Right atrium auricular region (tissue), 2 donors: Measurements from ENCODE around the gene RPTOR. TPM values are rescaled to one million over a fixed set of nuclear protein-coding genes. Genes with fewer than 3 reads are reported as not detected.

Experiments
- DNase-seq: peaks from one replicate; pipeline ENCODE4 v3.0.0-alpha.2; 2019; ENCODE audit warnings: low spot score
- H3K27ac ChIP-seq, 2 donors: fragments of 200-600 bp; sonication (generic); 1 replicate in 1 of 2; 2 replicates in 1 of 2; pipeline ENCODE4 v1.5.1; 2016 to 2019
- H3K27me3 ChIP-seq, 2 donors: fragments of 200-600 bp; sonication (generic); one replicate each; pipeline versions ENCODE4 v1.5.1 to v1.6.0; 2017 to 2019
- H3K36me3 ChIP-seq: fragments of 200-600 bp; sonication (generic); one replicate; pipeline ENCODE4 v1.5.1; 2016
- H3K4me1 ChIP-seq, 2 donors: fragments of 200-600 bp; sonication (generic); one replicate each; pipeline versions ENCODE4 v1.5.1 to v1.6.0; 2017 to 2019
- H3K4me3 ChIP-seq, 2 donors: fragments of 200-600 bp; sonication (generic); 1 replicate in 1 of 2; 2 replicates in 1 of 2; pipeline ENCODE4 v1.5.1; 2017 to 2019; ENCODE audit warnings: mild to moderate bottlenecking in 1 of 2, moderate library complexity in 1 of 2
- H3K9me3 ChIP-seq, 2 donors: fragments of 200-600 bp; sonication (generic); one replicate each; pipeline ENCODE4 v1.5.1; 2019
- CTCF ChIP-seq, 2 donors: fragments of 200-600 bp; sonication (generic); IDR thresholded peaks; one replicate each; pipeline ENCODE4 v1.5.1; 2019; ENCODE audit warnings: antibody characterized with exemption in 2 of 2
- total RNA-seq, 2 donors: library from RNA; depleted of rRNA; stranded (reverse); fragments of >200 nt; gene quantifications; one replicate each; pipeline ENCODE4 v1.1.0, GENCODE V29; 2016

The RPTOR gene
- total RNA-seq, 2 donors from 2014 or later, result 19.9 to 22.6 TPM

- TF ChIP-seq CTCF (IDR thresholded peaks at IDR 0.05), result no peak
- Histone ChIP-seq H3K27me3 (no peaks in the 10 kb centered on the region), H3K4me3 (no peak overlapping the region), H3K4me1 (no peaks in the 10 kb centered on the region), H3K36me3 (no peaks in the 10 kb centered on the region), H3K9me3 (no peaks in the 10 kb centered on the region), H3K27ac (no peak overlapping the region)
- DNase-seq, result no peak
Observed at GRCh38 chr17:80561541-80562114, 17.0 kb downstream of the RPTOR start.

GRCh38 chr17:80564545-80564944, 19.9 kb downstream of the RPTOR start:
- Histone ChIP-seq H3K27ac (no peak overlapping the region), H3K4me3 (no peak overlapping the region), H3K4me1 (no peaks in the 10 kb centered on the region), H3K27me3 (no peaks in the 10 kb centered on the region), H3K9me3 (no peaks in the 10 kb centered on the region), H3K36me3 (no peaks in the 10 kb centered on the region)
- DNase-seq, result no peak
- TF ChIP-seq CTCF (IDR thresholded peaks at IDR 0.05), result no peak

GRCh38 chr17:80565343-80566053, 20.9 kb downstream of the RPTOR start:
- H3K27ac ChIP-seq, result no peak overlapping the region
- H3K4me3 ChIP-seq, result no peak overlapping the region
- H3K27me3 ChIP-seq, result no peaks in the 10 kb centered on the region
- H3K36me3 ChIP-seq, result no peaks in the 10 kb centered on the region
- no peaks in the 10 kb centered on the region for H3K4me1 ChIP-seq
- DNase-seq, result no peak
- TF ChIP-seq CTCF (IDR thresholded peaks at IDR 0.05), result no peak
- H3K9me3 ChIP-seq, result no peaks in the 10 kb centered on the region

- no peaks in the 10 kb centered on the region for H3K36me3 ChIP-seq
- no peaks in the 10 kb centered on the region for H3K9me3 ChIP-seq
- no peak for DNase-seq
- no peak for TF ChIP-seq CTCF (IDR thresholded peaks at IDR 0.05)
- no peaks in the 10 kb centered on the region for H3K4me1 ChIP-seq
- H3K27ac ChIP-seq, result no peak overlapping the region
- H3K4me3 ChIP-seq, result no peak overlapping the region
- no peaks in the 10 kb centered on the region for H3K27me3 ChIP-seq
Observed at GRCh38 chr17:80566054-80566400, 21.4 kb downstream of the RPTOR start.

GRCh38 chr17:80568246-80568645, 23.6 kb downstream of the RPTOR start:
- Histone ChIP-seq H3K27me3 (no peaks in the 10 kb centered on the region), H3K4me3 (no peak overlapping the region), H3K36me3 (no peaks in the 10 kb centered on the region), H3K27ac (no peak overlapping the region), H3K4me1 (no peaks in the 10 kb centered on the region), H3K9me3 (no peaks in the 10 kb centered on the region)
- no peak for DNase-seq
- TF ChIP-seq CTCF (IDR thresholded peaks at IDR 0.05), result no peak

- Histone ChIP-seq H3K4me3 (no peak overlapping the region), H3K36me3 (no peaks in the 10 kb centered on the region), H3K27ac (no peak overlapping the region), H3K9me3 (no peaks in the 10 kb centered on the region), H3K27me3 (no peaks in the 10 kb centered on the region), H3K4me1 (no peaks in the 10 kb centered on the region)
- DNase-seq, result no peak
- TF ChIP-seq CTCF (IDR thresholded peaks at IDR 0.05), result no peak
Observed at GRCh38 chr17:80569924-80570323, 25.3 kb downstream of the RPTOR start.
